BJ (cell line): ENCODE measurements around the gene RPS10. TPM values are rescaled to one million over a fixed set of nuclear protein-coding genes. Genes with fewer than 3 reads are reported as not detected.

Experiments
- CTCF ChIA-PET: fragments of 350-600 bp; formaldehyde crosslinking; extraction: SDS; loops from one replicate; lab custom pipeline; 2021; ENCODE audit warnings: antibody characterized with exemption, inconsistent platforms; lab: Yijun Ruan, JAX
- POLR2A ChIA-PET: fragments of 300-600 bp; sonication (Branson Sonifier 250); formaldehyde crosslinking; extraction: SDS; loops from one replicate; lab custom pipeline; 2021; ENCODE audit warnings: antibody characterized with exemption; lab: Charles Lee
- DNase-seq: peaks from one replicate; pipeline ENCODE4 v3.0.0-alpha.2; 2011; ENCODE audit warnings: low read depth
- H3K27me3 ChIP-seq: 2 replicates; pipeline ENCODE4 v1.6.0; 2011; ENCODE audit warnings: low read length; ENCODE audit not compliant: control insufficient read depth, insufficient read depth
- H3K36me3 ChIP-seq: 2 replicates; pipeline ENCODE4 v1.5.1; 2011; ENCODE audit warnings: low read length; ENCODE audit not compliant: control insufficient read depth, insufficient read depth
- H3K4me3 ChIP-seq: 2 replicates; pipeline ENCODE4 v1.5.1; 2011; ENCODE audit warnings: low read depth, mild to moderate bottlenecking, control low read depth, low read length
- CTCF ChIP-seq: IDR thresholded peaks from 2 replicates; pipeline ENCODE4 v1.5.1; 2011; ENCODE audit warnings: low read depth, mild to moderate bottlenecking, control low read depth, inconsistent platforms, low read length, moderate library complexity; ENCODE audit not compliant: insufficient read depth
- polyA plus RNA-seq: library from polyadenylated mRNA; depleted of rRNA; stranded (reverse); fragments of >200 nt; gene quantifications from 2 replicates; pipeline ENCODE4 v1.2.3, GENCODE V29; 2011

The RPS10 gene
- polyA plus RNA-seq, 1 experiment, result 3,048 TPM

- CTCF ChIA-PET, result interaction anchor here (0.8 to 1.8 kb wide), 7 partner anchors 10 to 195 kb away, joined by 3 to 12 read pairs (median 3); partner anchors contain the start of gene SMIM29
- no peaks in the 10 kb centered on the region for H3K36me3 ChIP-seq
- POLR2A ChIA-PET, result no interaction called here
- no peak for DNase-seq
- H3K4me3 ChIP-seq, result peak overlapping the region; percentile 74
- no peak for TF ChIP-seq CTCF
- H3K27me3 ChIP-seq, result no peaks in the 10 kb centered on the region
Observed at GRCh38 chr6:34391473-34391785, 34.4 kb downstream of the RPS10 start.

GRCh38 chr6:34390531-34391472 lies 35.1 kb downstream of the RPS10 start:
- POLR2A ChIA-PET, result interaction anchor here (0.6 to 0.8 kb wide), 2 partner anchors 125 to 167 kb away, joined by 3 to 4 read pairs; no protein-coding TSS in a partner anchor

GRCh38 chr6:34389034-34389433 lies 36.8 kb downstream of the RPS10 start:
- Histone ChIP-seq H3K27me3 (no peaks in the 10 kb centered on the region), H3K36me3 (no peaks in the 10 kb centered on the region), H3K4me3 (no peak overlapping the region)
- DNase-seq, result no peak
- ChIA-PET POLR2A (no interaction called here), CTCF (interaction anchor here (1.0 to 1.1 kb wide), 2 partner anchors 140 to 141 kb away, joined by 3 to 4 read pairs; partner anchors contain the start of gene SMIM29)
- TF ChIP-seq CTCF, result no peak

More at GRCh38 chr6:34390531-34391472, 35.1 kb downstream of the RPS10 start:
- no peaks in the 10 kb centered on the region for H3K27me3 ChIP-seq
- no peak for TF ChIP-seq CTCF
- DNase-seq, result peak; percentile 65
- H3K4me3 ChIP-seq, result peak overlapping the region; percentile 74
- CTCF ChIA-PET, result interaction anchor here (0.8 to 1.8 kb wide), 8 partner anchors 9 to 195 kb away, joined by 3 to 12 read pairs (median 3); partner anchors contain the start of gene SMIM29
- H3K36me3 ChIP-seq, result no peaks in the 10 kb centered on the region

- Histone ChIP-seq H3K36me3 (no peaks in the 10 kb centered on the region), H3K4me3 (no peak overlapping the region), H3K27me3 (no peaks in the 10 kb centered on the region)
- ChIA-PET CTCF (interaction anchor here (1.0 to 1.1 kb wide), 2 partner anchors 139 to 140 kb away, joined by 3 to 4 read pairs; partner anchors contain the start of gene SMIM29), POLR2A (no interaction called here)
- no peak for TF ChIP-seq CTCF
- DNase-seq, result no peak
Observed at GRCh38 chr6:34388421-34388820, 37.4 kb downstream of the RPS10 start.

- POLR2A ChIA-PET, result interaction anchor here (0.7 kb wide), 1 partner anchor 28 kb away, joined by 5 read pairs; no protein-coding TSS in a partner anchor
- Histone ChIP-seq H3K36me3 (no peaks in the 10 kb centered on the region), H3K27me3 (no peaks in the 10 kb centered on the region), H3K4me3 (no peak overlapping the region)
- peak; percentile 19 for DNase-seq
- TF ChIP-seq CTCF, result no peak
- CTCF ChIA-PET, result interaction anchor here (1.1 to 1.9 kb wide), 2 partner anchors 137 to 142 kb away, joined by 3 to 5 read pairs; no protein-coding TSS in a partner anchor
Observed at GRCh38 chr6:34386316-34387137, 39.3 kb downstream of the RPS10 start.
